Smooth muscle cell (in vitro differentiated cells): ENCODE measurements around the gene DNER. TPM values are rescaled to one million over a fixed set of nuclear protein-coding genes. Genes with fewer than 3 reads are reported as not detected.

Experiments used
- DNase-seq: peaks from one replicate; lab custom pipeline; 2025; ENCODE audit not compliant: unreplicated experiment; lab: John Stamatoyannopoulos, UW
- H2AFZ ChIP-seq: fragments of 200-600 bp; sonication (generic); 2 replicates; pipeline ENCODE4 v1.6.0; 2016; ENCODE audit warnings: antibody characterized with exemption, low read depth, mild to moderate bottlenecking
- H3F3A ChIP-seq: fragments of 200-600 bp; sonication (generic); 2 replicates; pipeline ENCODE4 v1.6.0; 2017; ENCODE audit warnings: antibody characterized with exemption, low read depth
- H3K27ac ChIP-seq: fragments of 200-600 bp; sonication (generic); 2 replicates; pipeline ENCODE4 v1.5.1; 2016; ENCODE audit warnings: low read depth, mild to moderate bottlenecking
- H3K27me3 ChIP-seq: fragments of 200-600 bp; sonication (generic); 2 replicates; pipeline ENCODE4 v1.6.1; 2016; ENCODE audit warnings: low read depth, mild to moderate bottlenecking
- H3K36me3 ChIP-seq: fragments of 200-600 bp; sonication (generic); 2 replicates; pipeline ENCODE4 v1.5.1; 2016; ENCODE audit warnings: low read depth
- H3K4me1 ChIP-seq: fragments of 200-600 bp; sonication (generic); 2 replicates; pipeline ENCODE4 v1.5.1; 2016; ENCODE audit warnings: low read depth
- H3K4me2 ChIP-seq: fragments of 200-600 bp; sonication (generic); 2 replicates; pipeline ENCODE4 v1.6.0; 2016; ENCODE audit warnings: mild to moderate bottlenecking
- H3K4me3 ChIP-seq: fragments of 200-600 bp; sonication (generic); 2 replicates; pipeline ENCODE4 v1.5.1; 2016; ENCODE audit warnings: mild to moderate bottlenecking
- H3K79me2 ChIP-seq: fragments of 200-600 bp; sonication (generic); 2 replicates; pipeline ENCODE4 v1.6.0; 2016; ENCODE audit warnings: low read depth, mild to moderate bottlenecking
- H3K9ac ChIP-seq: fragments of 200-600 bp; sonication (generic); 2 replicates; pipeline ENCODE4 v1.6.0; 2016; ENCODE audit warnings: low read depth
- H3K9me3 ChIP-seq: fragments of 200-600 bp; sonication (generic); replicated peaks from 2 replicates; pipeline ENCODE4 v1.5.1; 2016; ENCODE audit warnings: low read depth
- H4K20me1 ChIP-seq: fragments of 200-600 bp; sonication (generic); 2 replicates; pipeline ENCODE4 v1.6.0; 2016; ENCODE audit warnings: low read depth
- CTCF ChIP-seq: fragments of 200-600 bp; sonication (generic); IDR thresholded peaks from 2 replicates; pipeline ENCODE4 v1.5.1; 2017; ENCODE audit warnings: borderline replicate concordance, mild to moderate bottlenecking, antibody characterized with exemption; ENCODE audit not compliant: insufficient read depth, poor library complexity, severe bottlenecking
- WGBS: methylation state at CpG from one replicate; pipeline ENCODE4 v1.1.7; 2016; ENCODE audit warnings: low lambda C conversion rate; 5-methylcytosine and 5-hydroxymethylcytosine counted together
- polyA plus RNA-seq: library from polyadenylated mRNA; unstranded; fragments of >200 nt; fragmentation: Nextera tagmentation; extraction: Ambion mirVana; gene quantifications from 2 replicates; pipeline ENCODE4 v1.2.1, GENCODE V29; 2016
- small RNA-seq: library from RNA; depleted of rRNA; stranded (forward); fragments of <200 nt; gene quantifications from one replicate; pipeline ENCODE3, GENCODE V24; 2014
- total RNA-seq: library from RNA; depleted of rRNA; stranded (reverse); fragments of >200 nt; gene quantifications from 2 replicates; pipeline ENCODE4 v1.2.3, GENCODE V29; 2014

Gene DNER
- total and polyA plus RNA-seq, 2 experiments from 2014 or later: 0.31 to 0.61 TPM

- DNase-seq: no peak
- no peaks in the 10 kb centered on the region for H4K20me1 ChIP-seq
- H2AFZ ChIP-seq: no peak overlapping the region
- no peaks in the 10 kb centered on the region for H3F3A ChIP-seq
- H3K27me3 ChIP-seq: no peaks in the 10 kb centered on the region
- H3K9me3 ChIP-seq: no peaks in the 10 kb centered on the region
- H3K79me2 ChIP-seq: no peaks in the 10 kb centered on the region
- no peak overlapping the region for H3K27ac ChIP-seq
- H3K9ac ChIP-seq: no peak overlapping the region
- H3K4me1 ChIP-seq: no peaks in the 10 kb centered on the region
- no peaks in the 10 kb centered on the region for H3K36me3 ChIP-seq
- TF ChIP-seq CTCF: no peak
- no peak overlapping the region for H3K4me3 ChIP-seq
- no peak overlapping the region for H3K4me2 ChIP-seq
- WGBS: 88% methylated on average over 5 of the region's 5 CpGs
Observed at GRCh38 chr2:229314117-229314516, 400.2 kb downstream of the DNER start.

- Histone ChIP-seq H3K4me1 (no peaks in the 10 kb centered on the region), H3K4me2 (no peak overlapping the region), H3K27ac (no peak overlapping the region), H4K20me1 (no peaks in the 10 kb centered on the region), H3F3A (no peaks in the 10 kb centered on the region), H3K9ac (no peak overlapping the region), H3K79me2 (no peaks in the 10 kb centered on the region), H3K36me3 (no peaks in the 10 kb centered on the region), H3K4me3 (no peak overlapping the region), H2AFZ (no peak overlapping the region), H3K27me3 (no peaks in the 10 kb centered on the region), H3K9me3 (no peaks in the 10 kb centered on the region)
- TF ChIP-seq CTCF: no peak
- no peak for DNase-seq
- 60% methylated on average over 3 of the region's 3 CpGs for WGBS
Observed at GRCh38 chr2:229313591-229313990, 400.8 kb downstream of the DNER start.

Small RNA genes within 50 kb of the gene (small RNA-seq; reads per million reads assigned to genes)
- gene RNU7-9P: not detected

Other genes with a start within 250 kb of the DNER start
- gene TRIP12, start 207.5 kb upstream of the DNER start, total RNA-seq: 103 and 149 TPM in 2 replicates
- 30.2 and 45.5 TPM in 2 replicates for gene TRIP12, start 207.5 kb upstream of the DNER start, polyA plus RNA-seq
- gene FBXO36, start 207.9 kb upstream of the DNER start, total RNA-seq: 8.8 and 13.8 TPM in 2 replicates
- gene FBXO36, start 207.9 kb upstream of the DNER start, polyA plus RNA-seq: 5.4 and 9.3 TPM in 2 replicates